ENCODE measurements around the gene SELENOS.

SELENOS gene

DNA sequence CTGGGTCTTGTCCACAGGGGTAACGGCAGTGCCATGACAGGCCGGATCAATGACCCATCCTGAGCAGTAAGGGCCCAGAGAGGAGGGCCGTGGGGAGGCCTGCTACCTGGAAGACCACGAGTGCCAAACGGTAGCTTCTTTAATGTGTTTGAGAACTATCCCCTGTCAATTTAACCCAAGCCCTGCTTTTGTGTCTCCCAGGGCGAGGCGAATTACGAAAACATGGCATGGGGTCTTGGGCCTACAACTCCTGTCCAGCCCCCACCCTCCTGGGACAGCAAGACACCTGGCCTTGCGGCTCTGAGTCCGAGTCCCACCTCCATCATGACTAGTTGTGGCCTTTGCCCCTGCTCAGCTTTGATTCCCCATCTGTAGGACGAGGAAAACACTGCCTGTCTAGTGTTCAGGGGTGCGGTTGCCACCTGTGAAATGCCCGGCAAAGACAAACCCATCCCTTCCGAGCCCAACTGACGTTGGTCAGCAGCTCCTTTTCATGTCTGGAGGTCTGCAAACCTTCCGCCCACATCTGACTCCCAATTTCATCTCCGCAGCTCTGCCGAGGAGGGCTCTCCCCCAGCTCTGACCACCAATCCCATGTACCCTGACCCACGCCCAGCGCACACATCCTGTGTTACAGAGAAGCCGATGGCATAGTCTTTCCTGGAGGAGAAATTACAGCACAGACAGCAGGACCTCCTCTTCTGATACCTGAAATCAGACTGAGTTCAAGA is 46.7 kb upstream of the SELENOS start:
- DNase-seq (ENCODE audit: extremely low read depth, insufficient read length) = no peak
- TF ChIP-seq, protein P1, sequence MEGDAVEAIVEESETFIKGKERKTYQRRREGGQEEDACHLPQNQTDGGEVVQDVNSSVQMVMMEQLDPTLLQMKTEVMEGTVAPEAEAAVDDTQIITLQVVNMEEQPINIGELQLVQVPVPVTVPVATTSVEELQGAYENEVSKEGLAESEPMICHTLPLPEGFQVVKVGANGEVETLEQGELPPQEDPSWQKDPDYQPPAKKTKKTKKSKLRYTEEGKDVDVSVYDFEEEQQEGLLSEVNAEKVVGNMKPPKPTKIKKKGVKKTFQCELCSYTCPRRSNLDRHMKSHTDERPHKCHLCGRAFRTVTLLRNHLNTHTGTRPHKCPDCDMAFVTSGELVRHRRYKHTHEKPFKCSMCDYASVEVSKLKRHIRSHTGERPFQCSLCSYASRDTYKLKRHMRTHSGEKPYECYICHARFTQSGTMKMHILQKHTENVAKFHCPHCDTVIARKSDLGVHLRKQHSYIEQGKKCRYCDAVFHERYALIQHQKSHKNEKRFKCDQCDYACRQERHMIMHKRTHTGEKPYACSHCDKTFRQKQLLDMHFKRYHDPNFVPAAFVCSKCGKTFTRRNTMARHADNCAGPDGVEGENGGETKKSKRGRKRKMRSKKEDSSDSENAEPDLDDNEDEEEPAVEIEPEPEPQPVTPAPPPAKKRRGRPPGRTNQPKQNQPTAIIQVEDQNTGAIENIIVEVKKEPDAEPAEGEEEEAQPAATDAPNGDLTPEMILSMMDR (IDR thresholded peaks at IDR 0.05; ENCODE audit: insufficient read depth, low read length, poor library complexity, severe bottlenecking) = no peak
- no peaks in the 10 kb centered on the region for H3K36me3 ChIP-seq (ENCODE audit: control insufficient read depth, insufficient read depth, low read length)
- H3K4me3 ChIP-seq (replicated peaks; ENCODE audit: low read depth, low read length) = no peak overlapping the region
- H3K27me3 ChIP-seq (replicated peaks; ENCODE audit: control insufficient read depth, insufficient read depth, low read length) = peaks cover 2% of the 10 kb centered on the region; the same call in 1 of the 2 replicates

DNA sequence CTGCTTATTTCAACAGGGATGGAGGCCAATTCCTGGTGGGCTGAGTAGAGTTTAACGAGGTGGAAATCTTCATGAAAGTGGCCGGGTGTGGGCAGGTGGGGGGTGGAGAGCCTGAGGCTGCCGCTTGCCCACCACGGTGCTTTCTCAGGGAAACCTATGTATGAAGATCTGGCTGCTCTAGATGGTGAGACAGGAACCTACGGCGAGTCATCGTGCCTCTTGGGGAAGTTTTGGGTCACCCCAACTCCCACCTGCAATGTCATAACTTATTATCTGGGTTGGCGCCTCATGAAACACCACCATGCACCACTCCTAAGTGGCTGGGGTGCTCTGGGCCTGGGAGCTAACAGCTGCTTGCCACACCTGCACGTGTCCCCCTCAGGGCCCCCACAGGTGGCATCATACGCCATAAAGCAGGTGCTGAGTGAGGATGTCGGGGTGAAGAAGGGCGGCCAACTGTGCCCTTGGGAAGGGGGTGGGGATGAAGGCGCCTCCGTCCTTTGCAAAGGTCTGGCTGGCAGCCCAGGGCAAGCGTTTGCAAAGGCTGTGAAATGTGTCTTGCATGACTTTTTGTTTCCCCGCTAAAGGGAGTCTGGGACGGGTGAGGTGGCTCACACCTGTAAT is 45.7 kb upstream of the SELENOS start:
- no peak for DNase-seq (ENCODE audit: extremely low read depth, insufficient read length)
- no peak overlapping the region for H3K4me3 ChIP-seq (replicated peaks; ENCODE audit: low read depth, low read length)
- TF ChIP-seq, protein P1 (IDR thresholded peaks at IDR 0.05; ENCODE audit: insufficient read depth, low read length, poor library complexity, severe bottlenecking) = no peak
- peaks cover 2% of the 10 kb centered on the region; the same call in 1 of the 2 replicates for H3K27me3 ChIP-seq (replicated peaks; ENCODE audit: control insufficient read depth, insufficient read depth, low read length)
- no peaks in the 10 kb centered on the region for H3K36me3 ChIP-seq (ENCODE audit: control insufficient read depth, insufficient read depth, low read length)

DNA sequence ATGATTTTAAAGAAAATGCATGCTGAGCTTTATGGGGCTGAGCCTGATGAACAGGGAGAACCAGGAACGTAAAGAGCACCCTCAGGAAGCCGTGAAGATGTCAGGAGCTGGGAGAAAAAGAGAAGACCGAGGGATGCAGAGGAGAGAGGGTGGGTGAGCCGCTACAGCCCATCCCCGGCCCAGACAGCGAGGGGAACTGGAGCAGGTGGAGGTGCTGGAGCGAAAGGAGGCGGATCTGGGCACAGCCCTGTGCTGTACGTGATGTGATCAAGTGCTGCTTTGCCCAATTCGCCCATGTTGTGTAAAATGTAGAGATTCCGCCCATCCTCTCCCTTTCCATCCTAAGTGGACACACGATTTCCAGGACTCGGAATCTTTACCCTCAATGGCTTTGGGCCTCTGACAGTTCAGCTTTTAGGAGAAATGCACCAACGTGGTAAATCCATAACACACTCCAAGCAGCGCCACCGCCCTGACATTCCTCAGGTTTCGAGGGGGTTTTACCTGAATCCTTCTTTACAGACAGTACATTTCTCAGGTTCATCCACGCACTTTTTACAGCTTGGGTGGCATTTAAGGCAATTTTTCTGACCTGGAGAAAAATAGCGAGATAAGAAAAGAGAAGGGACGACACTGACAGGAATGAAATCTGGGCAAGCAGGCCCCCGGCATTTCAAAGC is 44.9 kb upstream of the SELENOS start:
- no peak for DNase-seq (ENCODE audit: extremely low read depth, insufficient read length)
- H3K27me3 ChIP-seq (replicated peaks; ENCODE audit: control insufficient read depth, insufficient read depth, low read length) = peaks cover 2% of the 10 kb centered on the region
- H3K4me3 ChIP-seq (replicated peaks; ENCODE audit: low read depth, low read length) = no peak overlapping the region
- TF ChIP-seq, protein P1 (IDR thresholded peaks at IDR 0.05; ENCODE audit: insufficient read depth, low read length, poor library complexity, severe bottlenecking) = no peak
- no peaks in the 10 kb centered on the region for H3K36me3 ChIP-seq (ENCODE audit: control insufficient read depth, insufficient read depth, low read length)

DNA sequence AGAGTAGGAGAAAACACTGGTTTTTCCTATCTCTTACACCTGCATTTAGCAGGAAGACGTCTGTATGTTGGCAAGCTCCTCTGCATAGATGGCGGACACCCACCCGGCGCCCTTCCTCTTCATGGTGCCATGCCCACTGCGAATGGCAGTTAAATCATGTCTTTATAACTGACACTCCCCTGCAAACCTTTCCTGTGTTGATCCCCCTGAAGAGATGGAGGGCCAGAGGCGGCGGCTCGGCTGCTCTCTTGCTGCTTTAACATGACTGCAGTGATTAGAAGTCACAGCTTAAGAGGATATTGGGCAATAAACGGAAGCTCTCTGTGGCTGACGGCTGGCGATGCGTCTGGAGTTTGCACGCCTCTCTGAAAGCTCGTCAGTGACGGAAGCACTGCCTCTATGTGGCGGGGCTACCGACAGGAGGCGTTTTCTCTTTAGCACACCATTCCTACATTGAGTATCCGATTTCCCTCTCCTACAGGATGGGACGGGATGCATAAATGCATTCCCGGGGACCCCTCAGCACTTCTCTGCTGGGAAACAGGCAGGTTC is 43.3 kb upstream of the SELENOS start:
- H3K4me3 ChIP-seq (replicated peaks; ENCODE audit: low read depth, low read length) = no peak overlapping the region
- TF ChIP-seq, protein P1 (IDR thresholded peaks at IDR 0.05; ENCODE audit: insufficient read depth, low read length, poor library complexity, severe bottlenecking) = peak; percentile 2
- H3K36me3 ChIP-seq (ENCODE audit: control insufficient read depth, insufficient read depth, low read length) = no peaks in the 10 kb centered on the region
- peaks cover 2% of the 10 kb centered on the region for H3K27me3 ChIP-seq (replicated peaks; ENCODE audit: control insufficient read depth, insufficient read depth, low read length)
- DNase-seq (ENCODE audit: extremely low read depth, insufficient read length) = no peak

DNA sequence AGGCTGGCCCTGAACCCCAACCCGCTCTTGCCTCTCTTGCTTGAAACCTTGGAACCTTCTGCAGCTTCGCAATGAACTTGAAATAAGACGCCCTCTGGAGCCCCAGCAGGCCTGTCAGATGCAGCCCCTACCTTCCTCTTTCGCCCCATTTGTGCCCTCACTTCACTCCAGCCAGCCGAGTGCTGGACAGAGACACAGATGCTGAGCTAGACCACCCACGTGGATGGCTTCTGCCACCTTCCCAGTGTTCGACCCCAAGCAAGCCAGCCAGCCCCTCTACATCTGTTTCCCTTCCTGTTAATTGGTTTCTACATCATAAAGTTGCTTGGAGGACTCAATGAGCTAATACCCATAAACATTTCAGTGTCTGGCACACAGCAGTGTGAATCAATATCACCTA is 41.6 kb upstream of the SELENOS start:
- peaks cover 2% of the 10 kb centered on the region for H3K27me3 ChIP-seq (replicated peaks; ENCODE audit: control insufficient read depth, insufficient read depth, low read length)
- no peak for DNase-seq (ENCODE audit: extremely low read depth, insufficient read length)
- no peaks in the 10 kb centered on the region for H3K36me3 ChIP-seq (ENCODE audit: control insufficient read depth, insufficient read depth, low read length)
- TF ChIP-seq, protein P1 (IDR thresholded peaks at IDR 0.05; ENCODE audit: insufficient read depth, low read length, poor library complexity, severe bottlenecking) = no peak
- no peak overlapping the region for H3K4me3 ChIP-seq (replicated peaks; ENCODE audit: low read depth, low read length)

Measured in GM06990 (cell line).